Osteoblast (primary cell): ENCODE data around the gene ULK4. TPM values are rescaled to one million over a fixed set of nuclear protein-coding genes. Genes with fewer than 3 reads are reported as not detected.
"Not testable (repeated sequence)": the region's sequence is repeated elsewhere in the genome, so short reads cannot be mapped to it uniquely, and the experiment has no call there.

ENCODE experiments used
- DNase-seq: peaks from one replicate; pipeline ENCODE4 v3.0.0; 2011; ENCODE audit warnings: low spot score, mixed read lengths; ENCODE audit not compliant: insufficient read length; ENCODE audit errors: missing footprints
- H2AFZ ChIP-seq: 2 replicates; pipeline ENCODE4 v1.6.0; 2011; ENCODE audit warnings: mild to moderate bottlenecking, low read length
- H3K27ac ChIP-seq: 2 replicates; pipeline ENCODE4 v1.5.1; 2011; ENCODE audit warnings: mild to moderate bottlenecking, low read depth, low read length, moderate library complexity
- H3K27me3 ChIP-seq: 2 replicates; pipeline ENCODE4 v1.6.0; 2012; ENCODE audit warnings: mild to moderate bottlenecking, control low read depth, inconsistent platforms, low read length, moderate library complexity; ENCODE audit not compliant: insufficient read depth
- H3K36me3 ChIP-seq: 2 replicates; pipeline ENCODE4 v1.5.1; 2011; ENCODE audit warnings: mild to moderate bottlenecking, low read length, control low read depth, moderate library complexity; ENCODE audit not compliant: insufficient read depth
- H3K4me1 ChIP-seq: 2 replicates; pipeline ENCODE4 v1.5.1; 2011; ENCODE audit warnings: mild to moderate bottlenecking, low read length, control low read depth, moderate library complexity; ENCODE audit not compliant: insufficient read depth
- H3K4me2 ChIP-seq: 2 replicates; pipeline ENCODE4 v1.6.0; 2011; ENCODE audit warnings: mild to moderate bottlenecking, low read length; ENCODE audit not compliant: insufficient read depth
- H3K4me3 ChIP-seq: fragments of 200-600 bp; sonication (generic); 3 replicates; pipeline ENCODE4 v1.5.1; 2012; ENCODE audit warnings: mild to moderate bottlenecking, low read length, inconsistent platforms; ENCODE audit not compliant: insufficient read depth
- H3K79me2 ChIP-seq: 2 replicates; pipeline ENCODE4 v1.6.0; 2012; ENCODE audit warnings: mild to moderate bottlenecking, low read length, control low read depth, inconsistent platforms; ENCODE audit not compliant: insufficient read depth
- H3K9me3 ChIP-seq: 2 replicates; pipeline ENCODE4 v1.5.1; 2011; ENCODE audit warnings: low read depth, low read length, control low read depth
- H4K20me1 ChIP-seq: 2 replicates; pipeline ENCODE4 v1.6.0; 2012; ENCODE audit warnings: mild to moderate bottlenecking, low read length, control low read depth; ENCODE audit not compliant: insufficient read depth
- CTCF ChIP-seq: IDR thresholded peaks from 2 replicates; pipeline ENCODE4 v1.5.1; 2011; ENCODE audit warnings: mild to moderate bottlenecking, low read depth, low read length, moderate library complexity; ENCODE audit errors: extremely low read depth
- total RNA-seq: library from RNA; depleted of rRNA; stranded (reverse); fragments of >200 nt; gene quantifications from 2 replicates; pipeline ENCODE4 v1.2.3, GENCODE V29; 2012

The ULK4 gene
- total RNA-seq, 1 donor, result 20.6 TPM

- Histone ChIP-seq H3K4me1 (no peaks in the 10 kb centered on the region), H4K20me1 (no peaks in the 10 kb centered on the region), H3K4me2 (no peak overlapping the region), H3K27me3 (no peaks in the 10 kb centered on the region), H3K36me3 (no peaks in the 10 kb centered on the region), H3K9me3 (no peaks in the 10 kb centered on the region), H3K27ac (no peak overlapping the region), H2AFZ (no peak overlapping the region), H3K79me2 (no peaks in the 10 kb centered on the region), H3K4me3 (no peak overlapping the region)
- no peak for DNase-seq
- no peak for TF ChIP-seq CTCF
These were observed 550.8 kb downstream of the ULK4 start for GRCh38 chr3:41411065-41411464.

- no peak for TF ChIP-seq CTCF
- H3K79me2 ChIP-seq, result no peaks in the 10 kb centered on the region
- no peaks in the 10 kb centered on the region for H4K20me1 ChIP-seq
- DNase-seq, result no peak
- H3K36me3 ChIP-seq, result no peaks in the 10 kb centered on the region
- H3K27me3 ChIP-seq, result no peaks in the 10 kb centered on the region
- H3K4me1 ChIP-seq, result no peaks in the 10 kb centered on the region
- H3K27ac ChIP-seq, result no peak overlapping the region
- H2AFZ ChIP-seq, result no peak overlapping the region
- H3K9me3 ChIP-seq, result no peaks in the 10 kb centered on the region
- no peak overlapping the region for H3K4me3 ChIP-seq
- no peak overlapping the region for H3K4me2 ChIP-seq
These were observed 556.4 kb downstream of the ULK4 start for GRCh38 chr3:41405466-41405865.

GRCh38 chr3:41404582-41404981 is 557.3 kb downstream of the ULK4 start:
- Histone ChIP-seq H3K27me3 (no peaks in the 10 kb centered on the region), H3K4me1 (no peaks in the 10 kb centered on the region), H3K9me3 (no peaks in the 10 kb centered on the region), H3K27ac (no peak overlapping the region), H3K4me2 (no peak overlapping the region), H3K79me2 (no peaks in the 10 kb centered on the region), H3K36me3 (no peaks in the 10 kb centered on the region), H4K20me1 (no peaks in the 10 kb centered on the region), H3K4me3 (no peak overlapping the region), H2AFZ (no peak overlapping the region)
- DNase-seq, result no peak
- no peak for TF ChIP-seq CTCF

GRCh38 chr3:41394896-41395295 is 567.0 kb downstream of the ULK4 start:
- Histone ChIP-seq H4K20me1 (no peaks in the 10 kb centered on the region), H2AFZ (no peak overlapping the region), H3K27me3 (no peaks in the 10 kb centered on the region), H3K27ac (no peak overlapping the region), H3K4me2 (no peak overlapping the region), H3K79me2 (no peaks in the 10 kb centered on the region), H3K4me1 (no peaks in the 10 kb centered on the region), H3K4me3 (no peak overlapping the region), H3K36me3 (no peaks in the 10 kb centered on the region), H3K9me3 (no peaks in the 10 kb centered on the region)
- DNase-seq, result no peak
- no peak for TF ChIP-seq CTCF

GRCh38 chr3:41370765-41371535 is 591.0 kb downstream of the ULK4 start:
- DNase-seq, H3K4me1 ChIP-seq, H4K20me1 ChIP-seq, H3K27ac ChIP-seq, H3K4me2 ChIP-seq, H3K27me3 ChIP-seq, H3K9me3 ChIP-seq, H3K36me3 ChIP-seq, H3K4me3 ChIP-seq, H2AFZ ChIP-seq, H3K79me2 ChIP-seq: not testable (repeated sequence)
